T1000 (cell line): ENCODE measurements around the gene MTMR11.
"Not testable (repeated sequence)": the region's sequence is repeated elsewhere in the genome, so short reads cannot be mapped to it uniquely, and the experiment has no call there.

ENCODE experiments used
- DNase-seq: peaks from one replicate; lab custom pipeline; 2025; ENCODE audit warnings: mixed read lengths; lab: John Stamatoyannopoulos, UW

The MTMR11 gene, protein sequence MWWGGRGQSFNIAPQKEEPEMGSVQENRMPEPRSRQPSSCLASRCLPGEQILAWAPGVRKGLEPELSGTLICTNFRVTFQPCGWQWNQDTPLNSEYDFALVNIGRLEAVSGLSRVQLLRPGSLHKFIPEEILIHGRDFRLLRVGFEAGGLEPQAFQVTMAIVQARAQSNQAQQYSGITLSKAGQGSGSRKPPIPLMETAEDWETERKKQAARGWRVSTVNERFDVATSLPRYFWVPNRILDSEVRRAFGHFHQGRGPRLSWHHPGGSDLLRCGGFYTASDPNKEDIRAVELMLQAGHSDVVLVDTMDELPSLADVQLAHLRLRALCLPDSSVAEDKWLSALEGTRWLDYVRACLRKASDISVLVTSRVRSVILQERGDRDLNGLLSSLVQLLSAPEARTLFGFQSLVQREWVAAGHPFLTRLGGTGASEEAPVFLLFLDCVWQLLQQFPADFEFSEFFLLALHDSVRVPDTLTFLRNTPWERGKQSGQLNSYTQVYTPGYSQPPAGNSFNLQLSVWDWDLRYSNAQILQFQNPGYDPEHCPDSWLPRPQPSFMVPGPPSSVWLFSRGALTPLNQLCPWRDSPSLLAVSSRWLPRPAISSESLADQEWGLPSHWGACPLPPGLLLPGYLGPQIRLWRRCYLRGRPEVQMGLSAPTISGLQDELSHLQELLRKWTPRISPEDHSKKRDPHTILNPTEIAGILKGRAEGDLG

DNA sequence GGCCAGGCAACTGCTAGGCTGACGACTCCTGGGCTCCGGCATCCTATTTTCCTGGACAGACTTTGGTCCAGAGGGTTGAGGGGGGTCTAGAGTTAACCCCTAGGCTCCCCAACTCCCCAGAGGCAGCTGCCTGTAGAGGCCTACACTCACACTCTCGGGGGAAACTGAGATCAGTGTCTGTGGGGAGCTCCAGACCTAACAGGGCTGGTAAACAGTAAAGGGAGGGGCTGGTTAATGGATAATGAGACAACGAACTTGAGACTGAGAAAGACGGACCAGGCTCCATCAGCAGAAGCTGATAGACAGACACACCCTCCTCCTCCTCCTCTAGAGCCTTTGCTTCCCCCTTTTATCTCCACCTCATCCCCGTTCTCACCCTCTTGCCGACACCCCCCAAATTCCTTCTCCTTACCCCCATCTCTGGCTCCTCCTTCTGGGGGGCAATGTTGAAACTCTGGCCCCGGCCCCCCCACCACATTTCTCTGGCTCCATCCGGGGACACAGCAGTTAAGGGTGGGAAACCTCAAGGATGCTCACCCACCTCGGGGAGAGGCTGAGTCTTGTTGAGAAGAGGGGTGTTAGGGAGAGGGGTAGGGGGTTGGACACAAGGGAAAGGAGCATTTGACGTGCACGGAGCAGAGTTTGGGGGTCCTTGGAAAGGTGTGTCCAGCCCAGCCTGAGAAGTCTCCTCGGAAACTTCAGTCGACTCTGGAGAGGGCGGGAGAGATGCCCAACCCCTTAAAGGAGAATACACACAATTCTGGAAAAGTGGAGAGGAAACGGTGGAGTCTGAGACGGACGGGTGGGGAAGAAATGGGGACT lies at the start of gene MTMR11:
Gene MTMR11, minus strand, starts transcription at position 710 of the 822 bp plus-strand sequence. Its CDS starts 232 bp downstream, at position 478.
- DNase-seq = no peak

DNA sequence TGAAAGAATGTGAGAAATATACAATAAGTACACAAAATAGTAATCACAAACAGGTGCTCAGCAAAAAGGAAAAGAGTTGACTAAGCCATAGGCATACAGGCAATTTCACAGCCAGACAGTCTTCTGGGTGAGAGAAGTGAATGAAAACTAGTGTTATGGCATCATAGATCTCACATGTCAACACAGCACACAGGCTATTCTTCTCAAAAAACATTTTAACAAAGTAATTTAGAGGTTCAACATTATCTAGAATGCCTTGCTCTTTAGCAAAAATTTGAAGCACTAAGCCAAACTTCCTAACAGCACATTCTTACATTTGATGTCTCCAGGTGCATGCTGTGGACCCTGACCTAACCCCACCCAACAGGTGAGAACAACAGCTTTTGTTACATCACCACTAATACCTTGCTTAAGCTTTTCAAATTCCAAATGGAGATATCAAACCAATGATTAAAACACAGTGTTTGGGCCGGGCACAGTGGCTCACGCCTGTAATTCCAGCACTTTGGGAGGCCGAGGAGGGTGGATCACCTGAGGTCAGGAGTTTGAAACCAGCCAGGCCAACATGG lies 43.4 kb upstream of the MTMR11 start:
- no peak for DNase-seq

DNA sequence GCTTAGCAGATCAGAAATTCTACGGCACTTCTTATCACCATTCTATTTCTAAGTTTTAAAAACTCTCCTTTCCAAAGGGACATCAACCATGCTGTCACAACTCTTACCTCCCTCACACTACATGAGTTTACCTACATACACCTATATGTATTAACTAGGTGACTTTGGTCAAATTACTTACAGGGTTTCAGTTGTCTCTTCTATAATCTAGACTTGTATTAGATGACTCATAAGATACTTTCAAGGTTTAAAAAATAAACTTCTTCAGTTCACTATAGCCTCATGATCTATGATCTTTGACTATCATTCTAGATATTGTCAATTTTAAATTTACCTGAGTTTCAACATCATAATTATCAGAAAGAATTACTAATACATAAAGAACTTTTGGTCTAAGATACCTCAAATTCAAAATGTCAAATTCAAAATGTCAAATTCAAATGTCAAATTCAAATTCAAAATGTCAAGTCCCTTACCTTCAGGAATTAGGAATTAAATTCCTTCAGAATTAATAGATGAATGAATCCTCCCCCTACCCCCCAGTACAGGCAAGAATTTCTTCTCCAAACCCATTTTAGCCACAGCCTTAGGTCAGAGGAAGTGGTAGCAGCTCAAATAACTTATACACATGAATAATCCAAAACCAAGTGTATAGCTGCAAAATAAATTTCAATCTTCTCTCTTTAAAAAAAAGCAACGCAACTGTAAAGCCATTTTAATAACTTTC lies 42.7 kb upstream of the MTMR11 start:
- no peak for DNase-seq

DNA sequence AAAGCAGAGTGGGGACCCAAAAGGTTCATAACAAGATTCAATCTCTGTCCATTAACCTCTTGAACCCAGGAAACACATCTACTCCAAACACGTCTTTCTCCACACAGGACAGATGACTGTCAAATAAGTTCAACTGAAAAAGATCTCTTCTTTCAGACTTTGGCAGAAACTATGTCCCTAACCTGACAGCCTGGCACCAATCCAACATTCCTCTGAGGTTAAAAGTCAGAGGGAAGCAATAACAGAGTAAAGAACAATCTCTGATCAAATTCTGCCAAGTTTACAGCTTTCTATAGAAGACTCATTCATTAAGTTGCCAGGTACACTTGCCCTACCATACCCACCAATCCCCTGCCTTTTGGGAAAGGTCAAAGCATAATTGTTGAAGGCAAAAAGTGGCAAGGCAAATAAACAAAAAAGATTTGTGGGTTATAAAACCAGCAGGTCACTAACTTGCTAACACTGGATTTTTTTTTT lies 41.9 kb upstream of the MTMR11 start:
- DNase-seq = no peak

DNA sequence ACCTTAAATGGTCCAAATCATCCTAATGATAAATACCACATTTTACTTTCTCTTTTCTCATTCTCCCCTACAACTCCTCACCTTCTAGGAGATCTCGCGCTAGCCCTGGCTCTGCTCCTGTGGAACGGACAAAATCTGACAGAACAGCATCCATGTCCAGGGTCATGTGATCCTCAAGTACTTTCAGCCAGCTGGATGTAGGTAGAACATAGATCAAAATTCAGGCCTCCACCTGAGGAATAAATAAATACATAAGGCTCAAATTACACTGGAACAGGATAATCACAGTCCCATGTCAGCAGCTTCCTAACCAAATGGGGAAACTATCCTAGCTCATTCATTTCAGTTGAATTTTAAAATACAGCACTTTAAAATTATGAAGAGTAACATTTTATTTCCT lies 40.7 kb upstream of the MTMR11 start:
- no peak for DNase-seq

DNA sequence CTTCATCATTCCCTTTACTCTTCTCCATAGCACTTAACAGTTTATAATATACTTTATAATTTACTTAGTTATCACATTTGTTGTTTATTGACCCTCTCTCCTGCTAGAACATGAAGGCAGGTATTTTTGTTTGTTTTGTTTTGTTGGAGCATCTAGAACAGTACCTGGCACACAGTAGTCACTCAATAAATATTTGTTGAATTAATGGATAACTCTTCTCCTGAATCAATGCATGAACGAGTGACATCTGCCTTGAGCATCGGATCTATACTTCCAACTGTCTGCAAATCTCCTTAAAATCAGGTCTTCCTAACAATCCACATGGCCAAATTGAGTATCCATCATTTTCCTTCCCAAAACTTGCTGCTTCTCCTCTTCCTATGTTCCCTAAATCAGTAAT lies 35.9 kb upstream of the MTMR11 start:
- DNase-seq = no peak

DNA sequence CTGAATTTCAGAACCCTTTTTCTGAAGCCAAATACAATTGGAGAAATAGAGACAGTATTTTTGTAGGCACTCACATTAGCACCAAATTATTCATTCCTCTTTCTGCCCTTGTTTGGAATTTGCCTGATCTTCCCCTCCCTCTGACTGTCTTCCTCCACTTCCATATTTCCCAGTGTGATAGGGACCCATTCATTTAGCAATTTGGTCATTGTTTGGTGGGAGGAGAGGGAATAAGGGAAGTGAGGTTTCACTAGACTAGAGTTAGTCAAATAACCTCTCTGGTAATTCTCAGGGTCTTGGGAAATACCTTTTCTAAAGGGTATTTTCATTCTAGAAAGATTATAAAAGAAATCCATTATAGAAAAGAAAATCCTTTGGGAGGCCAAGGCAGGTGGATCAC lies 31.0 kb upstream of the MTMR11 start:
- no peak for DNase-seq

DNA sequence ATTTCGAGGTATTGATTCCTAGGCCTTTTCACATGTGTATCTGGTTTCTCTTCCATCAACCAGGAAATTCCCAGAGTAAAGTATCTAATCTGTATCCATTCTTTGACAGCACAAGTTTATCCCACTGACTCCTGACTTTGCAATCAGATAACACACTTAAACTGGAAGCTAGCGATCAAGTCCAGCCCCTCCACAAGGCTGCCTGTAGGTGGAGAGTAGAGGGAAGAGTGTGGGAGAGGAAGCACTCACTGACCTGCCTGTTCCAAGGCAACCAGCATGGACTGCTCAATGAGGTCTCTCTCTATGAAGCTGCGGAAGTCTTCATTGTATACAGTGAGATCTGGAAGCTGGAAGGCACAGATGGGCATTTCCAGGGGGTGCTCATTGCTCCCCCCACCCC lies 30.4 kb upstream of the MTMR11 start:
- no peak for DNase-seq

DNA sequence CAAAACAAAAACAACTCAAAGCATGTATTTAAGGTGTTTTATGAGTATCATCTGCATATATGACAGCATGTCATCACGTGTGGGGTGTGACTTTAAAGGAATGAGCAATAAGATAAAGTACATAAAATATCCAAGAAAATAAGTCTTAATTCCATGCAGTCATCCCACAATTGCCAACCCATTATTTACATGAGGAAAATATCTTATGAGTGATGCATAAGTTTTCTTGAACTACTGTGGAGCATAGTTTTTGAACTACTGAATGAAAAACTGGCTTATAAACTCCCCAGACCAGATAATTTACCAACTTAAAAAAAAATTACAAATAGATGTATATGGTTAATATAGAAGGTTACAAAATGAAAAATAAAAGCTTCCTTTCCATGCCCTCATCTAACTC lies 29.7 kb upstream of the MTMR11 start:
- DNase-seq = no peak

DNA sequence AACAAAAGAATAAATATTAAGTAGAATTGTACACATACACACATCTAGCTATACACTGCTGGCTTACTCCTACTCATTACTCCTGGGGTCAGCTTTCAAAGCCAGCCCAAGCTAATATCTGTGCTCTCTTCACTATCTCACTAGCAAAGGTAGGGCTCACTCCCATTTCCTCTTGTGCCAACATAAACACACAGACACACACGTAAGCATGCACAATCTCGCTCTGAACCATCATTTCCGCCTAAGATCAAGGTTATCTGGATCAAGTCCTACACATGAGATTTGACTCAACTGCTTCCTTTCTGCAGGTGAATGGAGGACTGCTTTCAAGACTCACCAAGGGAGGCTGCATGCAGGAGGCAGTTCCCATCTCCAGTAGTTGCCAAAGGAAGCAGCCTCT lies 28.8 kb upstream of the MTMR11 start:
- no peak for DNase-seq

DNA sequence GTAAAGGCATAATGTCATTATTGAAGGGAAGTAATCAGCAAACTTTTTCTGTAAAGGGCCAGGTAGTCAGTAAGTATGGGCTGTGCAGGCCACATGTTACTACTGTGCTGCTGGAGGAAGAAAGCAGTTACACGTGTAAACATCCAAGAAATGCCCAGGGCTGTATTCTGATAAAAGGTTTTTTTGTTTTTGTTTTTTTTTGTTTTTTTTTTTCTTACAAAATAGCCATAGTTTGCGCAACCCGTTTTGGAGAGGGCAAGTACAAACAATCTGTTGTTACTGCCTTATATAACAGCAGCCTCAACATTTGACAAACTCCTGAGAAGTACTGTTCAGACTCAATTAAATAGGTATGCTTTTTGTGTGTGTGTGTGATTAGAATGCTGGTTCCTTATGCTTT lies 26.7 kb upstream of the MTMR11 start:
- DNase-seq = no peak

DNA sequence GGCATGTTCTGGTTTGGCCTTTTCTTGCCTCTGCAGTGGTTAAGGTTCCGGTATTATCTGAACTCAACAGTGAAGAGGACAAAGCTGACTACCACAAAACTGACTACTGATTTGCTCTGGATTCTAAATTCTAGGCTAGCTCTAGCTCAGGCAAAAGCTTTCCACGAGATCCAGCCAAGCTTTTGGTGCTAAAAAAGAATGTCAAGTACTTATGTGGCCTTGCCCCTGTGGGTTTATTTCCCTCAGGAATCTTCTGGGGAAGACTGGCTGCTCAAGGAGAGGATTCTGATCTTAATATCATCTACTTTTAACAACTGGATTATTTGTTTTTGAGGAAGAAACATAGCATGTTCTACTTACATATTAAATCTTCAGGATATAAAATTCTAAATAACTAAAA lies 26.1 kb upstream of the MTMR11 start:
- DNase-seq = no peak

DNA sequence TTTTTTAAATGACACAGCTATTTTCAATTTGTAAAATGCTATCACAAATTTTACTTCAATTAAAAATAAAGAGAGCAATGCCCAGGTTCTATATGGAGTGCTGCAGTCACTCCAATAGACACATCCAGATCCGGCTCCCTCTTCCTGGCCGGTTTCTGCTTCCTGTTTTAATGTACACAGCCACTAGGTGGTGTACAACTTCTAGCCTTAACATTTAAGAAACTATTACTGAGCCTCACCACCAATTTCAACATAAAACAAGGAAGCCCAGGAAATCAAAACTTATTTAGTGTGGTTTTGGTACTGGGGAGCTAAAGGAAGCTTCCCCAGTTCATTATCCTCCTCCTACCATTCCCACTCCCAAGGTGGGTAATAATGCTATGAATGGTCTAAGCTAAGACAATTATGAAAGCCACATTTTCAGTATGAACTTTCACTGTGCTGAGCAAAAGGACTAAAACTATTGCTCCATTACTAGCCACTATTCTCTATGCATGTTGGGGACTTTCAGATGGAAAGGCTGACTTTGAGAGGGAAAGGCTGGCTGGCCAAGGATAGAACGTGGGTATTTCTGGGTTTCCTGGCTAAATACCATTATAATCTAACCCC lies 25.5 kb upstream of the MTMR11 start:
- peak; percentile 17 for DNase-seq

DNA sequence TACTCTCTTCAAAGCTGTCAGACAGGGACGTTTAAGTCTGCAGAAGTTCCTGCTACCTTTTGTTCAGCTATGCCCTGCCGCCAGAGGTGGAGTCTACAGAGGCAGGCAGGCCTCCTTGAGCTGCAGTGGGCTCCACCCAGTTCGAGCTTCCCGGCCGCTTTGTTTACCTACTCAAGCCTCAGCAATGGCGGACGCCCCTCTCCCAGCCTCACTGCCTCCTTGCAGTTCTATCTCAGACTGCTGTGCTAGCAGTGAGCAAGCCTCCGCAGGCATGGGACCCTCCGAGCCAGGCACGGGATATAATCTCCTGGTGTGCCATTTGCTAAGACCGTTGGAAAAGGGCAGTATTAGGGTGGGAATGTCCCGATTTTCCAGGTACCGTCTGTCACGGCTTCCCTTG lies 20.9 kb upstream of the MTMR11 start:
- DNase-seq = not testable (repeated sequence)

DNA sequence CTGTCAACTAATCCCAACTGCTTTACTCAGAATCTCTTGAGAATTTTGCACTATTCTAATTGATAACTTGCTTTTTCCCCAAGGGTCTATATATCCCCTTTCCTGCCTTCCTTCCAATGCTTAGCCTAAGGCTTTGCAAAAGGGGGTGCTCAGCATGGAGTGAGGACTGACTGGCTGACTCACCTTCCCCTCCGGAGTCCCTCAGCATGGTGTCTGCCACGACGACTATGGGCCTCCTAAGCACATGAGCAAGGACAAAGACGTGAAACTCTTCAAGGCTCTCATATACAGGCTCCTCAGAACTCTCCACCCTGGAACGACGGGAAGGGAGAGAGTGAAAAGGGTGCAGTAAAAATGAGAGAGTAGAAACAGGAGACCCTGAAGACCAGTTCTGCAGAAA lies 13.2 kb upstream of the MTMR11 start:
- DNase-seq = no peak

DNA sequence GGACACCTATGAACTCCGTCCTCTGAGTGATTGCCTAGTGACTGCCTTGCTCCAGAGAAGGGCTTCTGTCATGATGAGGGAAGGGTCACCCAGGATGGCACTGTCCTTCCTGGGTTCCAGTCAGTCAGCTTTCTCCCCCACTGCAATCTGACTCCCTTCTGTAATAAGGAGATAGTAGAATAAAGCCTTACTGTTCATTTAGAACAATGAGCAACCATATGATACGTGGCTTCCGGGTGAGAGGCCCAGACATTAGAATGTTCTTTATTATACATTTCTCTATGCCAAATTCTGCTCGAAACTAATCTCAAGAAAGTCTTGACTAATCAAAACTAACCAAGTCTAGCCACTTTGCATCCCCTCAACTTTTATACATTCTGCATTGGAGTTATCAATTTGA lies 8.5 kb upstream of the MTMR11 start:
- DNase-seq = no peak

DNA sequence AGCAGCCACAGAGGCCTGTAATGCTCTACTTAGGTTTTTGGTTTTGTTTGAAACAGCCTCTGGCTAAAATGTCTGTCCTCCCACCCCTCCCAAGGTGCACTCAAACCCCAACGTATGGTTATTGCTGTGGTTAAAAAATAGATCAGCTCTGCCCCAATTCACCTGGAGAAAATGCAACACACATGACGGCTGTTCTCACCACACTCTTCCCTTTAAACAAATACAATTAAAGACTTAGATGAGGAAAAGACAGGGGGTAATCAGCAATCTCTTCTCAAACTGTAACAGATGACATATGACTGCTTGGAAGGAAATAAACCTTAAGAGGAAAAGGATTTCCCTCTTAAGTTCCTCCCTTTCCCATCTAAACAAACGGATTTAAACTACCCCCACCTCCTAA lies 6.2 kb upstream of the MTMR11 start:
- DNase-seq = no peak

DNA sequence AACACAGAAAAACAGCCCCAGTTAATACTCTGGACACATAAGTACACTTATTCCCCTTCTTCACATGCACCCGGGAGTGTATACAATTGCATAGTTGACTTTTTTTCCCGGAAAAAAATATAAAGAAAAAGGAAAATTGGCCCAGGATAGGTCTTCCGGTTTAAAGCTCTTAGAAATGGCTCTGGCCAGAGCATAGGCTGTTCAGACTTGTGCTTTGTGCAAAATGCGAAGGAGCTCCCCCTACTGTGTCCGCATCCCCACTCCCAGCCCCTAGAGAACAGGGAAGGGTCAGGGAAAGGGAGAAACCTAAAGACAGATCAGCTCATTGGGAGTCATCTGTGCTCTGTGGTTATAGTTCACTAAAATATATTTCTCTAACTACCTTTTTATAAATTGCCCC lies 5.5 kb upstream of the MTMR11 start:
- DNase-seq = no peak

DNA sequence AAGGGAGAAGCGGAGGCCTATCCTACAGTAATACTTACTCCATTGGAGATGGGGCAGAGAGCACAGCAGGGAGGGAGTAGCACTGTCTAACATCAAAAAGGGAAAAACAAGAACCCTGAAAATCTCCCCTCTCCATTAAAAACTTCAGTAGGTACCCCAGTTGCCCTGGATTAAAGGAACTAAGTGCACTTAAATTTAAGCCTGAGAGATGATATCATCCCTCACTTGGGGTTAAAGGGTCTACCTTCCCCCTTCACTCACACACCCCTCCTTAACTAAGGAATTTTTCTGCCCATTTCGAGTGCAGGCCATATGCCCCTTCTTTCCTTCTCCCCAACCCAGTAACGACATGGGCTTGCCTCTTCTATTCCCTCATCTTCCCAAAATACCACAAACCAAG lies 3.7 kb upstream of the MTMR11 start:
- no peak for DNase-seq

DNA sequence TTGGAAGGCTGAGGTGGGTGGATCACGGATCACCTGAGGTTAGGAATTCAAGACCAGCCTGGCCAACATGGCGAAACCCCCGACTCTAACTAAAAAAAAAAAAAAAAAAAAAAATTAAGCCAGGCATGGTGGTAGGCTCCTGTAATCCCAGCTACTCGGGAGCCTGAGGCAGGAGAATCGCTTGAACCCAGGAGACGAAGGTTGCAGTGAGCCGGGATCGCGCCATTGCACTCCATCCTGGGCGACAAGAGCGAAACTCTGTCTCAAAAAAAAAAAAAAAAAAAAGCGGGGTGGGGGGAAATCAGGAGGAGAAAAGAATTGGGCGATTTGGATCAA lies 2.0 kb upstream of the MTMR11 start:
- not testable (repeated sequence) for DNase-seq

DNA sequence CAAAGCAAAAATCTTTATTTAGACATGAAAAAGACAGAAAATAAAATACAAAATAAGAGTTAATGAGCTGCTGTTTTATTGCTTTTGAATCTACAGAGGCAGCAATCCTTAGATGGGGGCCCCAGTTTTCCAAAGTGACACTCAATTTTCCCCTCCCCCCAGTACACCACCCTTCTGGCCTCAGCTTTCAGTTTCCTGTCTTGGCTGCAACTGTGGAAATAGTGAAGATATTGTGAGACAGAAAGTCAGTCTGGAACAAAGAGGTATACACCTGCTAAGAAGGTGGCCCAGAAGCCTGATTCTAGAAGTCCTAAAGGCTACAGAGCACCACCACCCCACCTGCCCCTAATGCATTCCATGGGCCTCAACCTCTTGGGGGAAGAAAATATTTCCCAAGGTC lies 1.1 kb upstream of the MTMR11 start:
- no peak for DNase-seq
